Measurements from ENCODE around the gene DPYSL3.

- no peak for TF ChIP-seq LEF1 (IDR thresholded peaks at IDR 0.05; ENCODE audit: borderline replicate concordance)
- no peak for TF ChIP-seq FOXK2 (IDR thresholded peaks at IDR 0.05)
- TF ChIP-seq FOXA1 (IDR thresholded peaks at IDR 0.05), result no peak
- no peak for TF ChIP-seq FOXM1 (IDR thresholded peaks at IDR 0.05; ENCODE audit: borderline replicate concordance)
- no peak for TF ChIP-seq NFRKB (IDR thresholded peaks at IDR 0.05)
- no peak for TF ChIP-seq PKNOX1 (IDR thresholded peaks at IDR 0.05)
Measured at GRCh38 chr5:147519380-147519779, 9.5 kb upstream of the DPYSL3 start.
